ENCODE results near the gene YPEL1.

The YPEL1 gene

GRCh38 chr22:21702700-21703683, 32.6 kb downstream of the YPEL1 start:
- no peak overlapping the region for H3K4me3 ChIP-seq (ENCODE audit: low read length, poor library complexity, severe bottlenecking)
- no peaks in the 10 kb centered on the region for H3K9me2 ChIP-seq (replicated peaks; ENCODE audit: low read depth, low read length)
- no peak overlapping the region for H3K9ac ChIP-seq (ENCODE audit: low read depth, low read length, poor library complexity, severe bottlenecking)
- no peak overlapping the region for H3K4me2 ChIP-seq (ENCODE audit: low read depth, low read length, poor library complexity, severe bottlenecking)
- no peaks in the 10 kb centered on the region for H3F3A ChIP-seq (ENCODE audit: low read depth)
- H3K79me2 ChIP-seq (ENCODE audit: insufficient read depth, low read length) = no peaks in the 10 kb centered on the region
- no peaks in the 10 kb centered on the region for H3K4me1 ChIP-seq (ENCODE audit: insufficient read depth, low read length, poor library complexity, severe bottlenecking)
- no peaks in the 10 kb centered on the region for H3K9me3 ChIP-seq (ENCODE audit: insufficient read depth, low read depth, low read length)
- peaks cover 65% of the 10 kb centered on the region; the same call in 1 of the 2 replicates for H3K36me3 ChIP-seq (ENCODE audit: insufficient read depth, low read length)
- H2AFZ ChIP-seq (ENCODE audit: low read length) = no peak overlapping the region
- no peaks in the 10 kb centered on the region for H4K20me1 ChIP-seq (ENCODE audit: insufficient read depth, low read length, poor library complexity, severe bottlenecking)
- no peaks in the 10 kb centered on the region for H3K27me3 ChIP-seq (ENCODE audit: insufficient read depth, low read length, poor library complexity, severe bottlenecking)
- TF ChIP-seq, protein P1, sequence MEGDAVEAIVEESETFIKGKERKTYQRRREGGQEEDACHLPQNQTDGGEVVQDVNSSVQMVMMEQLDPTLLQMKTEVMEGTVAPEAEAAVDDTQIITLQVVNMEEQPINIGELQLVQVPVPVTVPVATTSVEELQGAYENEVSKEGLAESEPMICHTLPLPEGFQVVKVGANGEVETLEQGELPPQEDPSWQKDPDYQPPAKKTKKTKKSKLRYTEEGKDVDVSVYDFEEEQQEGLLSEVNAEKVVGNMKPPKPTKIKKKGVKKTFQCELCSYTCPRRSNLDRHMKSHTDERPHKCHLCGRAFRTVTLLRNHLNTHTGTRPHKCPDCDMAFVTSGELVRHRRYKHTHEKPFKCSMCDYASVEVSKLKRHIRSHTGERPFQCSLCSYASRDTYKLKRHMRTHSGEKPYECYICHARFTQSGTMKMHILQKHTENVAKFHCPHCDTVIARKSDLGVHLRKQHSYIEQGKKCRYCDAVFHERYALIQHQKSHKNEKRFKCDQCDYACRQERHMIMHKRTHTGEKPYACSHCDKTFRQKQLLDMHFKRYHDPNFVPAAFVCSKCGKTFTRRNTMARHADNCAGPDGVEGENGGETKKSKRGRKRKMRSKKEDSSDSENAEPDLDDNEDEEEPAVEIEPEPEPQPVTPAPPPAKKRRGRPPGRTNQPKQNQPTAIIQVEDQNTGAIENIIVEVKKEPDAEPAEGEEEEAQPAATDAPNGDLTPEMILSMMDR (conservative IDR thresholded peaks at IDR 0.05; ENCODE audit: low read length) = no peak
- TF ChIP-seq EZH2phosphoT487 (IDR thresholded peaks at IDR 0.05; ENCODE audit: borderline replicate concordance) = no peak

DNA sequence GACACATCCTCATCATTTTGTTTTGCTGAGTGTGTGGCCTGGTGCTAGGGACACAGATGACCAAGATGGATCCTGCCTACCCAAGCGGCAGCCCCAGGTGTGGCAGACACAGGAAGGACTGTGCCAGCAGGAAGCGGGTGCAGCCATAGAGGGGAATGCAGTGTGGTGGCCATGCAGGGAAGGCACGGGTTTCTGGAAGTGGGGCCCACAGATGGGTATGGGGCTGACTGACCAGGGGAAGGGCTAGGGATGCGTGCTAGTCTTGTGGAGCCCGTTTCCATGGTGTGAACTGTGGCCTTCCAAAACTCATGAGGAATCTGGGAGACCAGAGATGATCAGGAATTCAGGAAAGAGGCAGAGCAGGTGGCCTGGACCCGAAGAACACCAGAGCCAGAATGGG, 33.5 kb downstream of the YPEL1 start:
- Histone ChIP-seq H3K36me3 (ENCODE audit: insufficient read depth, low read length) (peaks cover 65% of the 10 kb centered on the region; the same call in 1 of the 2 replicates), H3K27me3 (ENCODE audit: insufficient read depth, low read length, poor library complexity, severe bottlenecking) (no peaks in the 10 kb centered on the region), H3K9me3 (ENCODE audit: insufficient read depth, low read depth, low read length) (no peaks in the 10 kb centered on the region), H4K20me1 (ENCODE audit: insufficient read depth, low read length, poor library complexity, severe bottlenecking) (no peaks in the 10 kb centered on the region), H3K9ac (ENCODE audit: low read depth, low read length, poor library complexity, severe bottlenecking) (no peak overlapping the region), H2AFZ (ENCODE audit: low read length) (no peak overlapping the region), H3K4me2 (ENCODE audit: low read depth, low read length, poor library complexity, severe bottlenecking) (no peak overlapping the region), H3K4me3 (ENCODE audit: low read length, poor library complexity, severe bottlenecking) (no peak overlapping the region), H3K79me2 (ENCODE audit: insufficient read depth, low read length) (no peaks in the 10 kb centered on the region), H3K4me1 (ENCODE audit: insufficient read depth, low read length, poor library complexity, severe bottlenecking) (no peaks in the 10 kb centered on the region), H3F3A (ENCODE audit: low read depth) (no peaks in the 10 kb centered on the region), H3K9me2 (replicated peaks; ENCODE audit: low read depth, low read length) (no peaks in the 10 kb centered on the region)
- TF ChIP-seq, protein P1 (conservative IDR thresholded peaks at IDR 0.05; ENCODE audit: low read length) = no peak
- no peak for TF ChIP-seq EZH2phosphoT487 (IDR thresholded peaks at IDR 0.05; ENCODE audit: borderline replicate concordance)

- Histone ChIP-seq H2AFZ (ENCODE audit: low read length) (no peak overlapping the region), H3K9me3 (ENCODE audit: insufficient read depth, low read depth, low read length) (no peaks in the 10 kb centered on the region), H3K9me2 (replicated peaks; ENCODE audit: low read depth, low read length) (no peaks in the 10 kb centered on the region), H3K27me3 (ENCODE audit: insufficient read depth, low read length, poor library complexity, severe bottlenecking) (no peaks in the 10 kb centered on the region), H3F3A (ENCODE audit: low read depth) (no peaks in the 10 kb centered on the region), H3K79me2 (ENCODE audit: insufficient read depth, low read length) (no peaks in the 10 kb centered on the region), H3K9ac (ENCODE audit: low read depth, low read length, poor library complexity, severe bottlenecking) (no peak overlapping the region), H3K4me1 (ENCODE audit: insufficient read depth, low read length, poor library complexity, severe bottlenecking) (no peaks in the 10 kb centered on the region), H3K36me3 (ENCODE audit: insufficient read depth, low read length) (peaks cover 71% of the 10 kb centered on the region; the same call in 1 of the 2 replicates), H3K4me3 (ENCODE audit: low read length, poor library complexity, severe bottlenecking) (no peak overlapping the region), H3K4me2 (ENCODE audit: low read depth, low read length, poor library complexity, severe bottlenecking) (no peak overlapping the region), H4K20me1 (ENCODE audit: insufficient read depth, low read length, poor library complexity, severe bottlenecking) (no peaks in the 10 kb centered on the region)
- no peak for TF ChIP-seq EZH2phosphoT487 (IDR thresholded peaks at IDR 0.05; ENCODE audit: borderline replicate concordance)
- TF ChIP-seq, protein P1 (conservative IDR thresholded peaks at IDR 0.05; ENCODE audit: low read length) = no peak
Observed at GRCh38 chr22:21701384-21701971, 34.1 kb downstream of the YPEL1 start.

Data from Loucy (cell line).